ENCODE results near the gene CHMP6.
"Not testable (repeated sequence)": the region's sequence is repeated elsewhere in the genome, so short reads cannot be mapped to it uniquely, and the experiment has no call there.

Gene CHMP6

GRCh38 chr17:81017330-81017729 is 25.7 kb downstream of the CHMP6 start:
- DNase-seq = not testable (repeated sequence)

GRCh38 chr17:81018044-81018802 is 26.6 kb downstream of the CHMP6 start:
- DNase-seq = no peak

GRCh38 chr17:81019563-81020442 is 28.2 kb downstream of the CHMP6 start:
- no peak for DNase-seq

- no peak for DNase-seq
Measured at GRCh38 chr17:81020443-81020766, 28.8 kb downstream of the CHMP6 start.

- no peak for DNase-seq
Measured at GRCh38 chr17:81020767-81021497, 29.3 kb downstream of the CHMP6 start.

GRCh38 chr17:81021531-81022343 is 30.1 kb downstream of the CHMP6 start:
- no peak for DNase-seq

GRCh38 chr17:81022344-81022676 is 30.7 kb downstream of the CHMP6 start:
- no peak for DNase-seq

- DNase-seq = no peak
Measured at GRCh38 chr17:81025065-81025740, 33.6 kb downstream of the CHMP6 start.

- DNase-seq = no peak
Measured at GRCh38 chr17:81025741-81026129, 34.1 kb downstream of the CHMP6 start.

GRCh38 chr17:81026266-81027036 is 34.8 kb downstream of the CHMP6 start:
- DNase-seq = no peak

- no peak for DNase-seq
Measured at GRCh38 chr17:81027038-81027437, 35.4 kb downstream of the CHMP6 start.

- no peak for DNase-seq
Measured at GRCh38 chr17:81027591-81028505, 36.2 kb downstream of the CHMP6 start.

- DNase-seq = no peak
Measured at GRCh38 chr17:81028506-81028858, 36.8 kb downstream of the CHMP6 start.

- no peak for DNase-seq
Measured at GRCh38 chr17:81029859-81030258, 38.2 kb downstream of the CHMP6 start.

GRCh38 chr17:81030312-81030711 is 38.7 kb downstream of the CHMP6 start:
- not testable (repeated sequence) for DNase-seq

GRCh38 chr17:81030741-81031565 is 39.3 kb downstream of the CHMP6 start:
- no peak for DNase-seq

GRCh38 chr17:81031566-81032550 is 40.2 kb downstream of the CHMP6 start:
- no peak for DNase-seq
